GM06990 (cell line): ENCODE measurements around the gene NPEPL1.

Experiments used
- DNase-seq: peaks from one replicate; pipeline ENCODE4 v3.0.0-alpha.2; 2011; ENCODE audit not compliant: insufficient read length; ENCODE audit errors: extremely low read depth
- H3K27me3 ChIP-seq: replicated peaks from 2 replicates; pipeline ENCODE4 v1.6.0; 2011; ENCODE audit warnings: low read length; ENCODE audit not compliant: control insufficient read depth, insufficient read depth
- H3K36me3 ChIP-seq: 2 replicates; pipeline ENCODE4 v1.5.1; 2011; ENCODE audit warnings: low read length; ENCODE audit not compliant: control insufficient read depth, insufficient read depth
- H3K4me3 ChIP-seq: replicated peaks from 2 replicates; pipeline ENCODE4 v1.5.1; 2011; ENCODE audit warnings: low read depth, mild to moderate bottlenecking, control low read depth, low read length
- CTCF ChIP-seq: IDR thresholded peaks from 2 replicates; pipeline ENCODE4 v1.5.1; 2011; ENCODE audit warnings: low read length, control low read depth, mild to moderate bottlenecking, inconsistent platforms; ENCODE audit not compliant: insufficient read depth, poor library complexity, severe bottlenecking

Gene NPEPL1

GRCh38 chr20:58697201-58697866, 4.7 kb downstream of the NPEPL1 start:
- no peak overlapping the region for H3K4me3 ChIP-seq
- H3K27me3 ChIP-seq: no peaks in the 10 kb centered on the region
- no peak for TF ChIP-seq CTCF
- no peak for DNase-seq
- peaks cover 10% of the 10 kb centered on the region for H3K36me3 ChIP-seq

- no peak for DNase-seq
- no peak for TF ChIP-seq CTCF
- H3K36me3 ChIP-seq: peaks cover 12% of the 10 kb centered on the region
These were observed 5.5 kb downstream of the NPEPL1 start for GRCh38 chr20:58697867-58698703.

GRCh38 chr20:58698741-58699622, 6.4 kb downstream of the NPEPL1 start:
- no peak for DNase-seq
- TF ChIP-seq CTCF: no peak
- Histone ChIP-seq H3K27me3 (no peaks in the 10 kb centered on the region), H3K4me3 (no peak overlapping the region), H3K36me3 (peaks cover 19% of the 10 kb centered on the region)

More at GRCh38 chr20:58697867-58698703, 5.5 kb downstream of the NPEPL1 start:
- Histone ChIP-seq H3K4me3 (no peak overlapping the region), H3K27me3 (no peaks in the 10 kb centered on the region)

GRCh38 chr20:58699623-58700107, 7.1 kb downstream of the NPEPL1 start:
- TF ChIP-seq CTCF: no peak
- Histone ChIP-seq H3K27me3 (no peaks in the 10 kb centered on the region), H3K4me3 (no peak overlapping the region), H3K36me3 (peaks cover 20% of the 10 kb centered on the region)
- no peak for DNase-seq

- Histone ChIP-seq H3K27me3 (no peaks in the 10 kb centered on the region), H3K36me3 (peaks cover 20% of the 10 kb centered on the region), H3K4me3 (no peak overlapping the region)
- no peak for TF ChIP-seq CTCF
- DNase-seq: no peak
These were observed 7.7 kb downstream of the NPEPL1 start for GRCh38 chr20:58700121-58700821.
